K562 (cell line): ENCODE measurements around the gene ZNF322. TPM values are rescaled to one million over a fixed set of nuclear protein-coding genes. Genes with fewer than 3 reads are reported as not detected.

Source experiments
- BACH1 ChIP-seq: fragments of 200-800 bp; sonication (Bioruptor generic); IDR thresholded peaks from 2 replicates; pipeline ENCODE4 v1.6.1; 2016; ENCODE audit warnings: missing genetic modification characterization, missing compliant biosample characterization
- EHMT2 ChIP-seq: fragments of 450-650 bp; IDR thresholded peaks from 2 replicates; pipeline ENCODE4 v1.6.1; 2018; ENCODE audit warnings: antibody characterized with exemption
- LCOR ChIP-seq: sonication (generic); formaldehyde crosslinking; IDR thresholded peaks from 2 replicates; pipeline ENCODE4 v1.8.0; 2022; ENCODE audit warnings: mild to moderate bottlenecking, missing genetic modification reagents
- MCM7 ChIP-seq, 2 experiments: fragments of 450-650 bp; IDR thresholded peaks; 2 replicates each; pipeline ENCODE4 v1.6.1; 2016 to 2018
- NFE2 ChIP-seq: IDR thresholded peaks from 2 replicates; pipeline ENCODE4 v1.6.1; 2014; ENCODE audit warnings: antibody characterized with exemption, low read depth
- PHB ChIP-seq: fragments of 250-450 bp; sonication (Bioruptor Pico); IDR thresholded peaks from 2 replicates; pipeline ENCODE4 v1.5.0; 2021
- RB1 ChIP-seq: fragments of 450-650 bp; IDR thresholded peaks from 2 replicates; pipeline ENCODE4 v1.6.1; 2017; ENCODE audit warnings: low read depth, mild to moderate bottlenecking
- RNF2 ChIP-seq: sonication (generic); IDR thresholded peaks from 2 replicates; pipeline ENCODE4 v1.6.1; 2016
- STAG1 ChIP-seq: sonication (generic); formaldehyde crosslinking; IDR thresholded peaks from 2 replicates; pipeline ENCODE4 v1.5.0; 2020; ENCODE audit warnings: missing genetic modification reagents, borderline replicate concordance
- WHSC1 ChIP-seq: IDR thresholded peaks from one replicate; pipeline ENCODE4 v1.6.1; 2012; ENCODE audit warnings: low read length, control low read depth, inconsistent platforms
- polyA plus RNA-seq, 8 experiments: library from polyadenylated mRNA; depleted of rRNA in 4 of 8; stranded (reverse) in 5 of 8; unstranded in 3 of 8; fragments of >200 nt; fragmentation: Nextera tagmentation in 2 of 8; fragmentation: Illumina TruSeq in 1 of 8; extraction: Ambion mirVana in 2 of 8; extraction: Trizol in 1 of 8; gene quantifications; 2 replicates each; pipeline versions ENCODE4 v1.2.1 to v1.2.3, GENCODE V29; 2011 to 2014; ENCODE audit warnings: inconsistent platforms in 1 of 8, missing spikeins in 1 of 8
- total RNA-seq, 7 experiments: library from RNA; depleted of rRNA in 6 of 7; stranded (reverse); fragments of >200 nt in 6 of 7; fragmentation: Illumina TruSeq in 2 of 7; extraction: Trizol in 2 of 7; gene quantifications; 2 replicates each; pipeline versions ENCODE4 v1.2.1 to v1.2.3, GENCODE V29; 2011 to 2021; ENCODE audit warnings: low replicate concordance in 1 of 7
- TF ChIP-seq, protein P1 (sequence below), 2 experiments: fragments of 450-650 bp; formaldehyde crosslinking in 1 of 2; IDR thresholded peaks; 2 replicates each; pipeline versions ENCODE4 v1.4.0 to v1.6.1; 2014 to 2020; ENCODE audit warnings: mild to moderate bottlenecking in 2 of 2, borderline replicate concordance in 1 of 2, low read depth in 1 of 2
- TF ChIP-seq, protein P2 (sequence below), 3 experiments: IDR thresholded peaks in 2 of 3; conservative IDR thresholded peaks in 1 of 3; 2 replicates each; pipeline ENCODE4 v1.5.1; 2011 to 2012; ENCODE audit warnings: low read length in 3 of 3, mild to moderate bottlenecking in 3 of 3, control low read depth in 2 of 3, improper control_type of control experiment in 1 of 3, inconsistent platforms in 1 of 3, low read depth in 1 of 3, mixed read lengths in 1 of 3, moderate library complexity in 1 of 3; ENCODE audit not compliant: insufficient read depth in 2 of 3
- TF ChIP-seq, protein P3 (sequence below): fragments of 250-450 bp; sonication (Bioruptor Pico); IDR thresholded peaks from 2 replicates; pipeline ENCODE4 v1.8.0; 2022; ENCODE audit warnings: inconsistent platforms, mild to moderate bottlenecking, moderate library complexity, borderline replicate concordance

The ZNF322 gene
- total and polyA plus RNA-seq, 9 of the 15 experiments (the other 6 are each of a cell fraction or from before 2014, with no cell fraction given) = 4.7 to 31.2 (median 18.7) TPM

GRCh38 chr6:26594730-26595632 lies 64.6 kb downstream of the ZNF322 start (continued):
- TF ChIP-seq, protein P1, sequence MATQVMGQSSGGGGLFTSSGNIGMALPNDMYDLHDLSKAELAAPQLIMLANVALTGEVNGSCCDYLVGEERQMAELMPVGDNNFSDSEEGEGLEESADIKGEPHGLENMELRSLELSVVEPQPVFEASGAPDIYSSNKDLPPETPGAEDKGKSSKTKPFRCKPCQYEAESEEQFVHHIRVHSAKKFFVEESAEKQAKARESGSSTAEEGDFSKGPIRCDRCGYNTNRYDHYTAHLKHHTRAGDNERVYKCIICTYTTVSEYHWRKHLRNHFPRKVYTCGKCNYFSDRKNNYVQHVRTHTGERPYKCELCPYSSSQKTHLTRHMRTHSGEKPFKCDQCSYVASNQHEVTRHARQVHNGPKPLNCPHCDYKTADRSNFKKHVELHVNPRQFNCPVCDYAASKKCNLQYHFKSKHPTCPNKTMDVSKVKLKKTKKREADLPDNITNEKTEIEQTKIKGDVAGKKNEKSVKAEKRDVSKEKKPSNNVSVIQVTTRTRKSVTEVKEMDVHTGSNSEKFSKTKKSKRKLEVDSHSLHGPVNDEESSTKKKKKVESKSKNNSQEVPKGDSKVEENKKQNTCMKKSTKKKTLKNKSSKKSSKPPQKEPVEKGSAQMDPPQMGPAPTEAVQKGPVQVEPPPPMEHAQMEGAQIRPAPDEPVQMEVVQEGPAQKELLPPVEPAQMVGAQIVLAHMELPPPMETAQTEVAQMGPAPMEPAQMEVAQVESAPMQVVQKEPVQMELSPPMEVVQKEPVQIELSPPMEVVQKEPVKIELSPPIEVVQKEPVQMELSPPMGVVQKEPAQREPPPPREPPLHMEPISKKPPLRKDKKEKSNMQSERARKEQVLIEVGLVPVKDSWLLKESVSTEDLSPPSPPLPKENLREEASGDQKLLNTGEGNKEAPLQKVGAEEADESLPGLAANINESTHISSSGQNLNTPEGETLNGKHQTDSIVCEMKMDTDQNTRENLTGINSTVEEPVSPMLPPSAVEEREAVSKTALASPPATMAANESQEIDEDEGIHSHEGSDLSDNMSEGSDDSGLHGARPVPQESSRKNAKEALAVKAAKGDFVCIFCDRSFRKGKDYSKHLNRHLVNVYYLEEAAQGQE (IDR thresholded peaks at IDR 0.05; ENCODE audit: borderline replicate concordance) = 0 out of 2 replicates have a peak, but pooled peaks have one; percentile 30
- TF ChIP-seq, protein P1 (CRISPR knock-in tag; IDR thresholded peaks at IDR 0.05; ENCODE audit: low read depth) = no peak
- TF ChIP-seq STAG1 (CRISPR knock-in tag) (no peak), LCOR (CRISPR knock-in tag) (peak; percentile 74; the same call in 1 of the 2 replicates), PHB (no peak), BACH1 (0 out of 2 replicates have a peak, but pooled peaks have one; percentile 14), WHSC1 (no peak), RNF2 (0 out of 2 replicates have a peak, but pooled peaks have one; percentile 13), NFE2 (0 out of 2 replicates have a peak, but pooled peaks have one; percentile 27), RB1 (peak; percentile 70; the same call in 1 of the 2 replicates), MCM7 (IDR thresholded peaks at IDR 0.05) (no peak), EHMT2 (peak; percentile 27; the same call in 1 of the 2 replicates)
- TF ChIP-seq, protein P2, sequence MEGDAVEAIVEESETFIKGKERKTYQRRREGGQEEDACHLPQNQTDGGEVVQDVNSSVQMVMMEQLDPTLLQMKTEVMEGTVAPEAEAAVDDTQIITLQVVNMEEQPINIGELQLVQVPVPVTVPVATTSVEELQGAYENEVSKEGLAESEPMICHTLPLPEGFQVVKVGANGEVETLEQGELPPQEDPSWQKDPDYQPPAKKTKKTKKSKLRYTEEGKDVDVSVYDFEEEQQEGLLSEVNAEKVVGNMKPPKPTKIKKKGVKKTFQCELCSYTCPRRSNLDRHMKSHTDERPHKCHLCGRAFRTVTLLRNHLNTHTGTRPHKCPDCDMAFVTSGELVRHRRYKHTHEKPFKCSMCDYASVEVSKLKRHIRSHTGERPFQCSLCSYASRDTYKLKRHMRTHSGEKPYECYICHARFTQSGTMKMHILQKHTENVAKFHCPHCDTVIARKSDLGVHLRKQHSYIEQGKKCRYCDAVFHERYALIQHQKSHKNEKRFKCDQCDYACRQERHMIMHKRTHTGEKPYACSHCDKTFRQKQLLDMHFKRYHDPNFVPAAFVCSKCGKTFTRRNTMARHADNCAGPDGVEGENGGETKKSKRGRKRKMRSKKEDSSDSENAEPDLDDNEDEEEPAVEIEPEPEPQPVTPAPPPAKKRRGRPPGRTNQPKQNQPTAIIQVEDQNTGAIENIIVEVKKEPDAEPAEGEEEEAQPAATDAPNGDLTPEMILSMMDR (IDR thresholded peaks at IDR 0.05 in 2 of 3, conservative IDR thresholded peaks at IDR 0.05 in 1 of 3; ENCODE audit: insufficient read depth in 2 of 3, low read depth in 1 of 3, low read length in 3 of 3) = no peak
- TF ChIP-seq, protein P3, sequence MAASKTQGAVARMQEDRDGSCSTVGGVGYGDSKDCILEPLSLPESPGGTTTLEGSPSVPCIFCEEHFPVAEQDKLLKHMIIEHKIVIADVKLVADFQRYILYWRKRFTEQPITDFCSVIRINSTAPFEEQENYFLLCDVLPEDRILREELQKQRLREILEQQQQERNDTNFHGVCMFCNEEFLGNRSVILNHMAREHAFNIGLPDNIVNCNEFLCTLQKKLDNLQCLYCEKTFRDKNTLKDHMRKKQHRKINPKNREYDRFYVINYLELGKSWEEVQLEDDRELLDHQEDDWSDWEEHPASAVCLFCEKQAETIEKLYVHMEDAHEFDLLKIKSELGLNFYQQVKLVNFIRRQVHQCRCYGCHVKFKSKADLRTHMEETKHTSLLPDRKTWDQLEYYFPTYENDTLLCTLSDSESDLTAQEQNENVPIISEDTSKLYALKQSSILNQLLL (CRISPR knock-in tag) = no peak
